NCI-H748 (cell line): ENCODE measurements around the gene HINT2.
A peak's percentile ranks its signal among the peaks of the same experiment; 100 is the strongest.

Source experiments
- DNase-seq: peaks from one replicate; lab custom pipeline; 2025; ENCODE audit not compliant: unreplicated experiment; lab: John Stamatoyannopoulos, UW

Gene HINT2

GRCh38 chr9:35781066-35781465 lies 33.8 kb downstream of the HINT2 start:
- DNase-seq, result no peak

GRCh38 chr9:35778496-35778895 lies 36.3 kb downstream of the HINT2 start:
- no peak for DNase-seq

- peak; percentile 93 for DNase-seq
These were observed 38.8 kb downstream of the HINT2 start for GRCh38 chr9:35776018-35776417.

- peak; percentile 49 for DNase-seq
These were observed 39.8 kb downstream of the HINT2 start for GRCh38 chr9:35774907-35775635.

GRCh38 chr9:35771943-35772342 lies 42.9 kb downstream of the HINT2 start:
- peak; percentile 37 for DNase-seq

- DNase-seq, result peak; percentile 75
These were observed 43.3 kb downstream of the HINT2 start for GRCh38 chr9:35771534-35771933.

GRCh38 chr9:35771075-35771433 lies 43.8 kb downstream of the HINT2 start:
- DNase-seq, result no peak

GRCh38 chr9:35769763-35770162 lies 45.1 kb downstream of the HINT2 start:
- DNase-seq, result no peak

GRCh38 chr9:35767458-35767857 lies 47.4 kb downstream of the HINT2 start:
- DNase-seq, result no peak

GRCh38 chr9:35766997-35767396 lies 47.8 kb downstream of the HINT2 start:
- DNase-seq, result no peak

- DNase-seq, result no peak
These were observed 51.0 kb downstream of the HINT2 start for GRCh38 chr9:35763803-35764202.

- DNase-seq, result no peak
These were observed 51.7 kb downstream of the HINT2 start for GRCh38 chr9:35763181-35763580.
